Stimulated activated CD4-positive, alpha-beta T cell treated with anti-CD3 and anti-CD28 coated beads, Interleukin-2, amount 100 ng/mL, for 24 hours (primary cell): ENCODE data around the gene GSK3A.

Source experiments
- DNase-seq, 2 donors: peaks; one replicate each; pipeline ENCODE4 v3.0.0-alpha.2; 2020

Gene GSK3A

DNA sequence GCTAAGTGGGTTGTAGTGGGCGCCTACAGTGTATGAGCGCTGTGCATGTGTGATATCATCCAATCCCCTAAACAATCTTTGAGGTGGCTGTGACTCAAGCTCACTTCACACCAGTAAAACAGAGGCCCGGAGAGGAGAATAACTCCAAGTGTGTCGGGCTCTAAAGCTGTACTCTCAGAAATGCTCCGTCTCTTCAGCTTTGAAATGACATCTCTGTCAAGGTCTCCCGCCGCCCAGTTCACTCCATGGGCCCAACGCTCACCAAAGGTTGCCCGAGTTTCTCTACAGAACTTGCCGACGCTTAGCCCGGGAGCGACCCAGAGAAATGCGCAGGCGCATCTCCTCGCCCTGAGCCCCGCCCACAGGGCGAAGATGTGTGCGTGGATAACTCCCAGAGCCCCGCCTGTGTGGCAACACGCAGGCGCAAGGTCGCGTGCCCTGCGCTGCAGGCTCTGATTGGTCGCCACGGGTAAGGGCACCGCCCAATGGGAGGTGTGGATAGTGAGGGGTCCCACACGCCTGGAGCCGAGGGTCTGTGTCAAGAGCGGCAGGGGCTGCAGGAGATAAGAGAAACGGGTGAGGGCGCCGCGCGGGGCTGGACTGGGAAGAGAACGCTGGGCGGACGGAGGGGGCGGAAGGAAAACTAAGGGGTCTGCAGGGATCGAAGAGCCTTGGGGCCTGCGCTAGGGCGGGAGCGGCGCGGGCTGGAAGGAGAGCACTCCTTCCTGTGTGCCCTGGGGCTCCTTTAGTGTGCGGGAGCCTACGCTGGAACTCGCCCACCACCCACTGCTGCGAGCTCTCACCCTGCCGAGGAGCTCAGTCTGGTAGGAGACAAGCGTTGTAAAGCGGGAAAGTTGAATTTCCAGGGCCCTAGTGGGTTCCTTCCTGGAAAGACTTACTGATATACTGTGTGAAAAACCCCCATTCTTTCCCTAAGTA lies 22.3 kb downstream of the GSK3A start, which contains the start of gene ZNF526:
Gene ZNF526 (plus strand): TSS at position 501 of the 939 bp plus-strand sequence. CDS start 4,092 bp downstream, outside the sequence.
- peak; percentile 97 for DNase-seq

DNA sequence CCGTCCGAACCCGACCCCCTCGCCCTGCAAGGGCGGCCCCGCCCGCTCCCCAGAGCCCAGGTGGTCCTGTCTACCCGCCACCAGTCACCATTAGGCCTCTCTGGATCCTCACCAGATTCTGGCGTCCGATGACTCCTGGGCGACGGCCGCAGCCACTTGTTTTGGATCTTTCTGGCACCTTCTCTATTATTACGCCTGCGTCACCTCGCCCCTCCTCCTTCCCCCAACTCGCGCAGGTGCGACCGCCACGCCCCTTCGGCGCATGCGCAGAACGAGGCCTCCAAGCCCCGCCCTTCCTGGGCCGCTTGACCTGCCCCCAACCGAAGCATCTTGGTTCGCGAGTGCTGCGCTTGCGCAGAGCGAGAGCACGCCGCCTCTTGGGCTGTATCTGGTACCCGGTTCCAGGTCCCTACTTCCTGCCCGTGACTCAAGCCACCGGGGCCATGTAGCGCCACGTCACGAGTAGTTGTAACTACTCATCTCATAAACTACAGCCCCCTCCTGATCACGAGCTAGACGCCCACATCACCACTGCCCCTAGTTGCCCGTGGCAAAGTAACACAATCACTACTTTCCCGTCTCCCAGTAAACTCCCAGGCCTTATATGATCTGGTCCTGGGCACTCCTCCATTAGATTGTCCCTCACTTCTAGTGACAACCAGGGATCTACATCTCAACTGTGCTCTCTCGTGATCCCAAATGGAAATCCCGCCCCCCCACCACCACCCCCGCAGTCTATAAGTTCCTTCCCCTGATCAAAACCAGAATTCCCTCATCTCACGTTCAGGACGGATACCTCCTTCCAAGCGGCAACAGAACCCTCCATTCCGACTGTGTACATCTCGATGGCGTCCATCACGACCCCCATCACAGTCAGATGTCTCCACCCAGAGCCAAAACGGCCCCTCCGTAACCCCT lies 24.6 kb downstream of the GSK3A start, which contains the start of gene DEDD2:
Gene DEDD2 (minus strand): TSS at position 158 of the 918 bp plus-strand sequence. CDS start 670 bp downstream, outside the sequence.
- DNase-seq, result peak; percentile 99 to 100

DNA sequence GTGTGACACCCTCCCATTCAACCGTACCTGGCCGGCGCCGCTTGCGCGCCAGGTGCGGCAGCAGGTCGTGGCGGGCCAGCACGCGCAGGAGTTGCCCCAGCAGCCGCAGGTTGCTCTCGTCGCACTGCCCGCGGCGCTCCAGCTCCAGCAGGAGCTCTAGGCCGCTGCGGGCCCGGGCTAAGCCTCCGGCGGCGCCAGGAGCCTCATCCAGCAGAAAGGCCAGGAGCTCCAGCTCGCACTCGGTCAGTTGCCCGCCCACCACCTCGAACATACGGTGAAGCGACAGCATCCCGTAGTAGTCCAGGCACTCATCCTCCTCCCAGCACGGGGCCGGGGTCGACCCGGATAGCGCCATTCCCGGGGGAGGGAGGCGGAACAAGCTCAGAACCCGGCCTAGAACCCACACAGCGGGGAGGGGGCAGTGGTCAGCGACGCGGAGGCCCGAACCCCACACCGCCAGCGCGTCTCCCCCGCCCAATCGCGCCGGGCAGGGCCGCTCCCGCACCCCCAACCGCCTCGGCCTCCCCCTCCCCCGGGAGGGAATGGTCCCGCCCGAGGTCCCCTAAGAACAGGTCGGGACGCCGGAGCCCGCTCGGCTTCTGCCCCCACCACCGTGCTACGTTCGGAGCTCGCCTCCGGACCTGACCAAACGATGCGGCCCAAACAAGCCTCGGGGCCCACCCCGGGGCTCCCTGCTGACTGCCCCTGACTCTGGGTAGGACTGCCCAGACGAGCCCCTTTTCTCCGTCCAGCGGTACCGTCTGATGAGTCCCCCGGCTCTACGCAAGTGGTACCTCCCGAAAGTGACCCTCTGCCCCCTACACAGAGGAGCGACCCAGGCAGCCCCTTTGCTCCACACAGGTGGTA lies 25.5 kb downstream of the GSK3A start:
- DNase-seq, result peak; percentile 38 to 43

DNA sequence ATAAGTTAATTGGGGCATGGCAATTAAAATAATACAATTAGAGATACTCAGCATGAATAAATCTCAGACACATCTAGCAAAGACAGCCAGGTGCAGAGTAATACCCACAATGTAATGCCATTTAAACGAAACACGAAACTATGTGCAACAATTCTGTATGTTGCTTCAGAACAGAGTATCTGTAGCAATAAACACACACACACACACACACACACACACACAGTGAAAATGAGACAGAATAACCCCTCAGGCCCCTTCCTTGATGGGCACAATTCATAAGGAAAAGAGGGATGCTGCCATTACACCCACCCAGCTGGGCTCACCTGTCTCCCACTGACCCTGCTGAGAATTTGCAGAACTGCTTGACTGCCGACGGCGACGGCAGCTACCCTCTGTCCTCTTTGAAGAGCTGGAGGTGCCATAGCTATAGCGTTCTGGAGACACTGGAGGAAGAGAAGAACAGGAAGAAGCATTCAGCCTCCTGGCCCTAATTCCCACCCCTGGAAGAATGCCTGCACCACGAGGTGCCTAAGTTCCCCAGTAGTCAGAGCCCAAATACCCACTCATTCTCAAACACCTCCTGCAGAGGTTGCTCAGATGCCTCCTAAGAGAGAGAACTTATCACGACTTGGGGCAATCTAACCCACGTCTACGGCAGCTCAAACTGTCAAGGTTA lies 27.5 kb downstream of the GSK3A start:
- no peak for DNase-seq

DNA sequence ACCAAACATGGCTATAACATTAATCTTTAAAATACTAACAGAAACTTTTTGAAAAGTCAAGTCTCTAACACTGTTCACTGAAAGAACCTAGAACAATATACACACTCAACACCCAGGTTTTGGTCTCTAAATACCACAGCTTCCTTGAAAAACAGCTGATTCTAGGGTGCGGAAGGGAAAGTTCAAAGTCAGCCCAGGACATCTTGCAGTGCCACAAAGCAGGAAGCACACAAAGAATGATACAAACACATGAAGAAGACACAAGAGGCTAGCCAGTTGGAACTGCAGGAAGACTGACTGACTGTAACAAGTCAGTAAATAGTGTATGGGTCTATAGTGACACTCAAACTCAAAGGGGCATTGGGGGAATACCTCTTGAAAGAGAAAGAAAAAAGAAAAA lies 29.5 kb downstream of the GSK3A start:
- no peak for DNase-seq

DNA sequence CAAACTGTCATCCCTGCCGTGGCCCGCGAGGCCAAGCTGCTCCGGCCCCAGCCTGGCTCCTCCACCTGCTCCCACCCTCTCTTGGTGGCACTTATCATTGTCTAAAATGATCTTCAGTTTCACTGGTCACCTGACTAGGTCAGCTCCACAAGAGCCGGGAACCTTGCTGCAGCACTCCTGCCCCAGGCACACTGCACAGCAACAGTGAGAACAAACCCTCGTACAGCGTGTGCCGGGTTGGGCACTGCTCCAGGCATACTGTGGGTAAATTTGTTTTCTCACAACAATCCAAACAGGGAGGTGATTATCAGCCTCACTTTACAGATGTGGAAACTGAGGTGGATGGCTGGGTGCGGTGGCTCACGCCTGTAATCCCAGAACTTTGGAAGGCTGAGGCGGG lies 33.8 kb downstream of the GSK3A start:
- no peak for DNase-seq

DNA sequence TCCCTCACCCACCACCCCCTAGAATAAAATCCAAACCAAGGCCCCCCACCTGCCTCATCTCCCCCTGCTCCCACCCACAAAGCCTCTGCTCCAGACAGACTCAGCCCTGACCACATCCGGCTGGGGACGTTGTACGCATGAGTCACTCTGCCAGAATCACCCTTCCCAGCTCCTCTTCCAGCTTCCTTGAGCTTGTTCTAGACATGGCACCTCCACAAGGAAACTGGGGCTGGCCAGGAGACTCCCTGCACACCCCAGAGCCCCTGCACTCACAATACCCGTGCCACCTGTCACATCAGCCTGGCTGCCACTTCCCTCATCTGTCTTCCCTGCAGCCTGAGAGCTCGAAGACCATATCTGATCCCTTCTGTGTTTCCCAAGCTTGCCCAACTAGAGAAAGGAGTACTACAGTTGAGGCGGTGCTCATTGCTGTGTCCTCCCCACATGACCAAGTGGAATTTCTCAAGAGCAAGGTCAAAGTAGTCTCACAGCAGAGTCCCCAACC lies 34.6 kb downstream of the GSK3A start:
- no peak for DNase-seq

DNA sequence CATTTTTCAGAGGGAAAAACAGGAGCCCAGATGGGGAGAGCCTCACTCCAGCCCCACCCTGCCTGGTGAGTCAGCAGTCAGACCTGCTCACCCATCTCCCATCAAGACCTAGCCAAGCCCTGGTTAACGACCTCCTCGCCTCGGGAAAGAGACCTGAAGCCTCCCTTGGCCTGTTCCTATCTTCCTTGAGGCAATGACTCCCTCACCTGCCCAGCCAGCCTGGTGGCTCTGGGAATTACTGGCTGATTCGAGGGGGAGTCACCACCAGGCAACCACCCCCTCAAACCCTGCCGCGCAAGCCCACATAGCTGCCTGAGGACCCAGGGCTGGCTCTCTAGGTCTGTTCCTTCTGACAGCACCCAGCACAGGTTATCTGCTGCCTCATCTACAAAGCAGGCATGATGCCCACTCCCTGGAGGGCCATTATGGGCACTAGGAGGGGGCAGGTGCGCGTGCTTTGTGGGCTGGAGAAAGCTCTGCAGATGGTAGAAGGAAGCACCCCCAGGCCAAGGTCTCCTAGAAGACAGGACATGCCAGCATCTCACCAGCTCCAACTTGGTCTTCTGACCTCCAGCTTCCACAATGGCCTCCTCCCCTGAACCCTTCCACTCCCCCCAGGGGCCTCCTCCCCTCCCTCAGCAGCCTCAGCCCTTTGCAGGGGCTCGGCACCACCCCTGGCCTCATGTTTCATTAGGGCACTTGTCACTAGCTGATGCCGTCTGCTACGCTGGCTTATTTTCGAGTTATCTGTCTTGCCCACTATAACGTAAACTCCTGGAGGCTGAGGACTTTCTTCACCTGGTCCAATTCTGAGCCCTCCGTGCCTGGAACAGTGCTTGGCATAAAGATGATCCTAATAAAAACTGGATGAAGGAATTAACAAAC lies 35.3 kb downstream of the GSK3A start:
- DNase-seq, result no peak

DNA sequence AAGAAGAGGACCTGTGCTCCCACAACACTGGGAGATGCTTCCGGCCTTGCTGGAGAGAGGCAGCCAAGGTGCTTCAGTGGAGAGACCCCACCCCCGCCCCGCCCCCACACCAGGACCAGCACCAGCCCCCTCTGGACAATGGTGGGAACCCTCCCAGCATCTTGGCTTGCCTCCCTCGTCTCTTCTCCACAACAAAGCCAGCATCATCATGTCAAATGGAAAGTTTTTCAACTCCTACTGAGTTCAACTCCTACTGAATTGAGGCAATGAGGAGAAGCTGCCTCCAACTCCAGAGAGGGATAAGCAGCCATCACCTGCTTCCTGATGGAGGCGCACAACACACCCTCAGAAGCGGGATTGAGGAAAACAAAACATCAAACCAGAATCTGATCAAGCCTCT lies 37.7 kb downstream of the GSK3A start:
- no peak for DNase-seq

DNA sequence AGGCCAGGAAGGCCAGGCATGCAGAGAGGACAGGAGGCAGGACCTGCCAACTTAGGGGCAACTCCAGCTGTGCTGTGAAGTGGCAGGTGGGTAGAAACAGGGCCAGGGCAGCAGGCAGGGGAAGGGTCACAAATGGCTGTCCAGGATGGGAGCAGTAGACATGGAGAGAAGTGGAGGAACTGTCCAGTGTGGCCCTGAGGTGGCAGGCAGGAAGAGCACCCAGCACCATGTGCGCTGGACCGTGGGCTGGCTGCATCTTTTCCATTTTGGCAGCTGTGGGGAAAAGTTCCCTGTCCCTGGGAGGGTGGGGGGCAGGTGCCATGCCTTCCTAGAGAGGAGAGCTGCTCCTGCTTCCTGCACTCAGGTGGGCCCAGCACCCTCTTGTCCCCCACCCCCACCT lies 38.7 kb downstream of the GSK3A start:
- no peak for DNase-seq

DNA sequence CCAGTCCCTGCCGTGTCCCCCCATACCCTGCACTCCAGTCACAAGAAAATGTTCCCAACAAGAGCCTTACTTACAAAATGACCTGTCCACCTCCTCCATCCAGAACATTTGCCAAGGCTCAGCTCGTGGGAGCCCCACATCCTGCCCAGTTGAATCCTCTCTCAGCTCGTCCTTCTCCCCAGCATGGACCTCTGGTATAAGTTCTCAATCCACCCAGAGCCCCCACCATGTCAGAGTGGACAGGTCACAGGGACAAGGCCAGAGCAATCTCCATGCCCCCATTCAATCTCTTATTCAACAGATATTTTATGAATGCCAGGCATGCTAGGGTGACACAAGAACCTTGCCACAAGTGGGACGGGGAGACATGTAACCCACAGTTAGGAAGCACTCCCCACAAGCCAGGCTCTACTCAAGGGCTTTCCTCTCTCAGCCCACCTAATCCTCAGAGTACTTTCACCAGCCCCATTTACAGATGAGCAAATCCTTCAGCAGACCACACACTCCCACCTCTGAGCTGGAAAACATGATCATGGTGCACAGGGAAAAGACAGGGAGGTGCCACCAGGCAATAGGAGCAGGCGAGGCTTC lies 40.0 kb downstream of the GSK3A start:
- no peak for DNase-seq

DNA sequence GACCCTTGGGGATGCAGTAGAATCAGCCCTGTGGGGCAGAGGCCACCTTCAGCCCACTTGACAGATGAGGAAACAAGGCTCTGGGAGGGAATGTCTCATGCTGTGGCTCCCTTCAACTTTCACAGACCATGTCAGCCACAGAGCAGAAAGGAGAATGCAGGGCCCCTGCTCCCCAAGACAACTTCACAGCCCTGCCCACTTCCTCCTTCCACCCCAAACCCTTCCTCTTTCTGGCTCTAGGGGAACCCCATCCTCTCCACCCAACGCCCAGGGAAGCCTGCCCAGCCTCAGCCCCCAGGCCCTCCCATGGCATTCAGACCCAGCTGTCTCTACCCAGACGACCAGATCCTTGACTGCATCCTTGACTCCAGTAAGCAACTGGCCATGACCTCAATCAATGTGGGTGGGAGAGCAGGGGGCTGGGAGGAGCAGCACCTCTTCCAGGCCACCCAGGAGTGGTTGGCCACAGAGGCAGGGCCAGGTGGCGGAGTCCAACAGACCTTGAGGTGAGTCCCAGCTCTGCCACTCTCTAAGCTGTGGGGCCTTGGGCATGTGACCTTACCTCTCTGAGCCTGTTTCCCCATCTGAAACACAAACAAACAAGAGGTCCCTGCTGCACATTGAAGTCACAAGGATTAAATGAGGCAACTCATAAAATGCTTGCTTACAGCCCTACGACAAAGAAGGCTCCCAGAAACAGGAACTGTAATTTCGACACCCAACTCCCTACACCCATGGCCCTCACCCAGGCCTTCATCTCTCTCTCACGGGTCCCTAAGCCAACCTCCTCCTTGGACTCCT lies 40.7 kb downstream of the GSK3A start:
- DNase-seq, result peak in 1 of 2 donors; percentile 46

DNA sequence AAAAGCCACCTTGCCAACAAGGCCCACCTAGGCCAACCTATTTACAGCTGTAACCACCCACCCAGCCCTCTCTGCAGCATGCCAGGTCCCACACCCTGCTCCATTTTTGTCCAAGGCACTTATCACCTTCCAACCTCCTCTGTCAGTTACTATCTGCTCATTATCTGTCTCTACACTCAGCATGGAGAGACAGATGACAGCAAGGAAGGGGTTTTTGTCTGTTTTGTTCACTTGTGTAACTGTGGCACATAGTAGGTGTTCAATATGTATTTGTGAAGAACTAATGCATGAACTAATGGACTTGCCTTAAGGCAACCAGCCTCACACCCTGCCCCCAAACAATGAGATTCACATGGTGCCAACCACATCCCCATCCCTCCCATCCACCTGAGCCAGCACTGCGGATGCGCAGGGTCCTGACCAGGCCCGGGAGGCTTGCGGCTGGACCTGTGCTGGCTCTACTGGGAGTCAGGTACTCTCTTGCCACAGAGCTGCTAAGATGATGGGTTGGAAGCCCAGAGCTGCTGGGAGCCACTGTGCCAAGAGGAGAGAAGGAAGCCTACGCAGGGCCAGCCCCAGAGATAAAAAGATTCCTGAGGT lies 42.2 kb downstream of the GSK3A start:
- DNase-seq, result no peak

DNA sequence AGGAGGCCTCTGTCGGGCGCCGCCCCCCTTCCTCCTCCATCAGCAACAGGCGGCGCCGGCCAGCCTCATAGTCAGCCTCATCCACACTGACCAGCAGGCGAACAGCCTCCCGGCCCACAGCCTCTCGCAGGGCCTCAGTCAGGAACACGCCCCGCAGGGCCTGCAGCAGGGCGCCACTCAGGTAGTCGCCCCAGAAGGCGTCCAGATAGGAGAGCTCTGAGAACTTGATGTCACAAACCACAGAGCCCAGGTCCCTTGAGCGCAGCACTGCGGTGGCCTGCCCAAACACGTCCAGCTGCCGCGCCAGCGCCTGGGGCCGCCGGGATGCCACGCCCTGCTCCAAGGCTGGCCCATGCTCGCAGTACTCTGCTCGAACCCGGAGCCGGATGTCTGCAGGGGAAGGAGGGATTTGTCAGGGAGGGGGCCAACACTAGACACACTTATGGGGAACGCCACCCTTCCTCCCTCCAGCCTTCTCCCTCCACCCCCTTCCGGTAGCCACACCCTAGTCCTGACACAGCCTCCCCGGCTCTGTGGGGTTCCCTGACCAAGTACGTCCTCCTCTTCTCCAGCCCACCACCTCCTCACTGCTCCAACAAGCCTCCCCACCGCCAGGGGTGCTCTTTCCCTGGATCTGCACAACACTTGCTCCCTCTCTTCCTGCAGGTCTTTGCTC lies 42.8 kb downstream of the GSK3A start:
- DNase-seq, result peak; percentile 59 to 69

DNA sequence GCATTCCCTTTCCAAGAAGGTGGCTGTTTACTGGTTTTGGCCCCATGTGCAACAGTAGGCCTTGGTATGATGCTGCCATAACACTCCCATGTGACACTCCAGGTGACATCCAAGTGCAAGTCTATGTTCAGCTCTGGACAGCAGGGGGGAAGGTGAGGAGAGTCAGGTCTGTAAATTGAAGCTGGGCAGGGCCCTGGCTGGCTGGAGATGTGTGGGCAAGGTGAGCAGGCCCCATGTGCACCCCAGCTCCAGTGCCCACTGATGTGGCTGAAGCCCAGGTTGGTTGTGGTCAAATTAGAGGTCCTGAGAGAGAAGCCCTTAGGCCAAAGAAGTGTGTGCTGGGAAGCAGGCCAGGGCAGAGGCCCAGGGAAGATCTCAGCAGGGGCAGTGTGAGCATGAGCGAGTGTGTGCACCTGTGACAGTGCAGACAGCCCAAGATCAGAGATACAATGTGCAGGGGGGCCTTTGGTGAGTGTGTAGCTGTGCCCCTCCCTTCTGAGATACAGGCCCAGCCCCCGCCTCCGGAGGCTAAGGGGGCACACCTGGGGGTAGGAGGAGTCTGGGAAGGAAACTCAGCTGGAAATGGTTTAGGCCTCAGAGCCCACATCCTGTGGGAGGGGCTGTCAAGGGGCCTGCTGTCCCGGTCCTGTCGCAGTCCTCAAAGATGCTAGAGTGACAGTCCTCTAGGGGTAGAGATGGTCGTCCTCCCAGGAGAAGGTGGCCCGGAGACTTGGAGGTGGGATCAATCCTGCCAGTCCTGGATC lies 43.5 kb downstream of the GSK3A start:
- peak; percentile 53 to 58 for DNase-seq

DNA sequence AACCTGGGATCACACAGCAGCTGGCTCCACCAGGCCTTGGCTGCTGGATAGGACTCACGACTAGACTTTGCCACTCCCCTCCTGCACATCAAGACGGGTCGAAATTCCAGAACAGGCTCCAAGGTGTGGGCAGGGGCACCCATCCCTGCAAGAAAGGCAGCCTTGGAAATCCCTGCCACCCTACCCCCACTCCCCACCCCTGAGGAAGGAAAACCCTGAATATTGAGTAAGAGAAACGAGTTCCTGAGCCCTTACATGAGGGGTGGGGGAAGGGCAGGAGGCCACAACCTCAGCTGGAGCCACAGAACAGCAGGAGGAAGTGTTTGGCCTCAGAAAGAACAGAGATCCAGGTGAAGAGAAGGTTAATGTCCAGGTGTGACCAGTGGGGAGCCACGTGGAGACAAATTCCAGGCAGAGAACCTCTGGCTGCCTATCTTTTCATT lies 45.0 kb downstream of the GSK3A start:
- DNase-seq, result no peak
